ENCODE results near the gene PPP1R7.

- TF ChIP-seq POLR2A (IDR thresholded peaks at IDR 0.05; ENCODE audit: low read depth) (no peak), POLR2AphosphoS5 (IDR thresholded peaks at IDR 0.05) (no peak), EP300 (IDR thresholded peaks at IDR 0.05) (no peak)
- TF ChIP-seq, protein P1, sequence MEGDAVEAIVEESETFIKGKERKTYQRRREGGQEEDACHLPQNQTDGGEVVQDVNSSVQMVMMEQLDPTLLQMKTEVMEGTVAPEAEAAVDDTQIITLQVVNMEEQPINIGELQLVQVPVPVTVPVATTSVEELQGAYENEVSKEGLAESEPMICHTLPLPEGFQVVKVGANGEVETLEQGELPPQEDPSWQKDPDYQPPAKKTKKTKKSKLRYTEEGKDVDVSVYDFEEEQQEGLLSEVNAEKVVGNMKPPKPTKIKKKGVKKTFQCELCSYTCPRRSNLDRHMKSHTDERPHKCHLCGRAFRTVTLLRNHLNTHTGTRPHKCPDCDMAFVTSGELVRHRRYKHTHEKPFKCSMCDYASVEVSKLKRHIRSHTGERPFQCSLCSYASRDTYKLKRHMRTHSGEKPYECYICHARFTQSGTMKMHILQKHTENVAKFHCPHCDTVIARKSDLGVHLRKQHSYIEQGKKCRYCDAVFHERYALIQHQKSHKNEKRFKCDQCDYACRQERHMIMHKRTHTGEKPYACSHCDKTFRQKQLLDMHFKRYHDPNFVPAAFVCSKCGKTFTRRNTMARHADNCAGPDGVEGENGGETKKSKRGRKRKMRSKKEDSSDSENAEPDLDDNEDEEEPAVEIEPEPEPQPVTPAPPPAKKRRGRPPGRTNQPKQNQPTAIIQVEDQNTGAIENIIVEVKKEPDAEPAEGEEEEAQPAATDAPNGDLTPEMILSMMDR (IDR thresholded peaks at IDR 0.05) = no peak
Measured at GRCh38 chr2:241207641-241208040, 57.4 kb downstream of the PPP1R7 start.

Data from esophagus muscularis mucosa (tissue), 4 donors.